Smooth muscle cell (in vitro differentiated cells): ENCODE data around the gene PIGV. TPM values are rescaled to one million over a fixed set of nuclear protein-coding genes. Genes with fewer than 3 reads are reported as not detected.

Experiments
- DNase-seq: peaks from one replicate; lab custom pipeline; 2025; ENCODE audit not compliant: unreplicated experiment; lab: John Stamatoyannopoulos, UW
- H2AFZ ChIP-seq: fragments of 200-600 bp; sonication (generic); 2 replicates; pipeline ENCODE4 v1.6.0; 2016; ENCODE audit warnings: antibody characterized with exemption, low read depth, mild to moderate bottlenecking
- H3F3A ChIP-seq: fragments of 200-600 bp; sonication (generic); 2 replicates; pipeline ENCODE4 v1.6.0; 2017; ENCODE audit warnings: antibody characterized with exemption, low read depth
- H3K27ac ChIP-seq: fragments of 200-600 bp; sonication (generic); 2 replicates; pipeline ENCODE4 v1.5.1; 2016; ENCODE audit warnings: low read depth, mild to moderate bottlenecking
- H3K27me3 ChIP-seq: fragments of 200-600 bp; sonication (generic); 2 replicates; pipeline ENCODE4 v1.6.1; 2016; ENCODE audit warnings: low read depth, mild to moderate bottlenecking
- H3K36me3 ChIP-seq: fragments of 200-600 bp; sonication (generic); 2 replicates; pipeline ENCODE4 v1.5.1; 2016; ENCODE audit warnings: low read depth
- H3K4me1 ChIP-seq: fragments of 200-600 bp; sonication (generic); 2 replicates; pipeline ENCODE4 v1.5.1; 2016; ENCODE audit warnings: low read depth
- H3K4me2 ChIP-seq: fragments of 200-600 bp; sonication (generic); 2 replicates; pipeline ENCODE4 v1.6.0; 2016; ENCODE audit warnings: mild to moderate bottlenecking
- H3K4me3 ChIP-seq: fragments of 200-600 bp; sonication (generic); 2 replicates; pipeline ENCODE4 v1.5.1; 2016; ENCODE audit warnings: mild to moderate bottlenecking
- H3K79me2 ChIP-seq: fragments of 200-600 bp; sonication (generic); 2 replicates; pipeline ENCODE4 v1.6.0; 2016; ENCODE audit warnings: low read depth, mild to moderate bottlenecking
- H3K9ac ChIP-seq: fragments of 200-600 bp; sonication (generic); 2 replicates; pipeline ENCODE4 v1.6.0; 2016; ENCODE audit warnings: low read depth
- H3K9me3 ChIP-seq: fragments of 200-600 bp; sonication (generic); replicated peaks from 2 replicates; pipeline ENCODE4 v1.5.1; 2016; ENCODE audit warnings: low read depth
- H4K20me1 ChIP-seq: fragments of 200-600 bp; sonication (generic); 2 replicates; pipeline ENCODE4 v1.6.0; 2016; ENCODE audit warnings: low read depth
- CTCF ChIP-seq: fragments of 200-600 bp; sonication (generic); IDR thresholded peaks from 2 replicates; pipeline ENCODE4 v1.5.1; 2017; ENCODE audit warnings: borderline replicate concordance, mild to moderate bottlenecking, antibody characterized with exemption; ENCODE audit not compliant: insufficient read depth, poor library complexity, severe bottlenecking
- WGBS: methylation state at CpG from one replicate; pipeline ENCODE4 v1.1.7; 2016; ENCODE audit warnings: low lambda C conversion rate; 5-methylcytosine and 5-hydroxymethylcytosine counted together
- polyA plus RNA-seq: library from polyadenylated mRNA; unstranded; fragments of >200 nt; fragmentation: Nextera tagmentation; extraction: Ambion mirVana; gene quantifications from 2 replicates; pipeline ENCODE4 v1.2.1, GENCODE V29; 2016
- total RNA-seq: library from RNA; depleted of rRNA; stranded (reverse); fragments of >200 nt; gene quantifications from 2 replicates; pipeline ENCODE4 v1.2.3, GENCODE V29; 2014

The PIGV gene
- total and polyA plus RNA-seq, 2 experiments from 2014 or later, result 8.7 to 9.9 TPM

GRCh38 chr1:26771285-26771642 is 16.5 kb upstream of the PIGV start:
- peaks cover 41% of the 10 kb centered on the region for H3F3A ChIP-seq
- no peak overlapping the region for H2AFZ ChIP-seq
- H3K27me3 ChIP-seq, result no peaks in the 10 kb centered on the region
- H3K9ac ChIP-seq, result peak overlapping the region; percentile 70
- no peak overlapping the region for H3K4me3 ChIP-seq
- no peak for TF ChIP-seq CTCF
- H3K36me3 ChIP-seq, result peaks cover 12% of the 10 kb centered on the region
- H3K4me1 ChIP-seq, result no peaks in the 10 kb centered on the region
- H3K27ac ChIP-seq, result peak overlapping the region; percentile 93
- peaks cover 9% of the 10 kb centered on the region for H3K79me2 ChIP-seq
- peaks cover 78% of the 10 kb centered on the region for H4K20me1 ChIP-seq
- peak overlapping the region; percentile 46 for H3K4me2 ChIP-seq
- H3K9me3 ChIP-seq, result no peaks in the 10 kb centered on the region
- WGBS, result 33% methylated on average over 3 of the region's 3 CpGs
- DNase-seq, result no peak

GRCh38 chr1:26771643-26772321 is 16.0 kb upstream of the PIGV start:
- Histone ChIP-seq H3K79me2 (peaks cover 12% of the 10 kb centered on the region), H3K36me3 (peaks cover 12% of the 10 kb centered on the region), H3K27ac (peak overlapping the region; percentile 93), H3K4me2 (peak overlapping the region; percentile 46), H3K9me3 (no peaks in the 10 kb centered on the region), H3K9ac (peak overlapping the region; percentile 70), H3K4me1 (no peaks in the 10 kb centered on the region), H3F3A (peaks cover 37% of the 10 kb centered on the region), H3K4me3 (no peak overlapping the region), H2AFZ (no peak overlapping the region), H3K27me3 (no peaks in the 10 kb centered on the region), H4K20me1 (peaks cover 75% of the 10 kb centered on the region)
- peak; percentile 53 for DNase-seq
- WGBS, result 23% methylated on average over 2 of the region's 2 CpGs
- no peak for TF ChIP-seq CTCF

GRCh38 chr1:26772687-26773086 is 15.1 kb upstream of the PIGV start:
- H3K4me3 ChIP-seq, result no peak overlapping the region
- H3K9me3 ChIP-seq, result no peaks in the 10 kb centered on the region
- H2AFZ ChIP-seq, result no peak overlapping the region
- no peaks in the 10 kb centered on the region for H3K27me3 ChIP-seq
- TF ChIP-seq CTCF, result no peak
- H3K4me2 ChIP-seq, result peak overlapping the region; percentile 46
- no peak for DNase-seq
- 62% methylated on average over 4 of the region's 4 CpGs for WGBS
- H3F3A ChIP-seq, result peaks cover 29% of the 10 kb centered on the region
- H3K9ac ChIP-seq, result peak overlapping the region; percentile 70
- H3K79me2 ChIP-seq, result peaks cover 21% of the 10 kb centered on the region
- peaks cover 71% of the 10 kb centered on the region for H4K20me1 ChIP-seq
- H3K36me3 ChIP-seq, result peaks cover 20% of the 10 kb centered on the region
- H3K27ac ChIP-seq, result peak overlapping the region; percentile 93
- no peaks in the 10 kb centered on the region for H3K4me1 ChIP-seq

- H3K79me2 ChIP-seq, result peaks cover 30% of the 10 kb centered on the region
- H3K4me3 ChIP-seq, result no peak overlapping the region
- no peak overlapping the region for H2AFZ ChIP-seq
- no peaks in the 10 kb centered on the region for H3K9me3 ChIP-seq
- no peak overlapping the region for H3K27ac ChIP-seq
- TF ChIP-seq CTCF, result no peak
- H3K36me3 ChIP-seq, result peaks cover 22% of the 10 kb centered on the region
- DNase-seq, result no peak
- H4K20me1 ChIP-seq, result peaks cover 62% of the 10 kb centered on the region
- peaks cover 22% of the 10 kb centered on the region for H3F3A ChIP-seq
- 98% methylated on average over 10 of the region's 13 CpGs for WGBS
- no peak overlapping the region for H3K4me2 ChIP-seq
- no peaks in the 10 kb centered on the region for H3K4me1 ChIP-seq
- H3K27me3 ChIP-seq, result no peaks in the 10 kb centered on the region
- no peak overlapping the region for H3K9ac ChIP-seq
Measured at GRCh38 chr1:26774462-26774861, 13.3 kb upstream of the PIGV start.
